Lower leg skin (tissue), 3 donors: ENCODE measurements around the gene BICRAL.

ENCODE experiments used
- CTCF ChIP-seq, 3 donors: fragments of 450-650 bp; IDR thresholded peaks; one replicate each; pipeline ENCODE4 v1.5.1; 2016; ENCODE audit warnings: antibody characterized with exemption in 3 of 3, mild to moderate bottlenecking in 3 of 3, moderate library complexity in 2 of 3
- POLR2A ChIP-seq, 2 donors: fragments of 450-650 bp; IDR thresholded peaks; one replicate each; pipeline ENCODE4 v1.6.1; 2016 to 2017; ENCODE audit warnings: antibody characterized with exemption in 2 of 2, mild to moderate bottlenecking in 1 of 2, moderate library complexity in 1 of 2

DNA sequence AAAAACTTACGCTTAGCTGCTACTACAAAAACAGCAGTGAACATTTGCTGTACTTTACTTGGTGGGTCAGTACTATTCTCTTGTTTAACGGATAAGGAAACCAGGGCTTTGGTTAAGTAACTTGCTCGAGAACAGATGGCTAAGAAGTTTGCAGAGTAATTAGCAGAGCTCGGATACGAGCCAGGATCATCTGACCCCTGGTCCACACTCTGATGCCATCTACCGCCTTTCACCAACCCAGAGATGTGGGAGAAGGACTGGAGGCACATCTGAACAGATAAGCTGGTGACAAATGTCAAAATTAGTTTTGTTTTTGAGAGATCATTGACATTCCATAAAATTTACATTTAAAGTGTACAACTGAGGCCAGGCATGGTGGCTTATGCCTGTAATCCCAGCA, 78.6 kb downstream of the BICRAL start:
- TF ChIP-seq POLR2A (IDR thresholded peaks at IDR 0.05) (no peak), CTCF (IDR thresholded peaks at IDR 0.05) (no peak)
